Jurkat, Clone E6-1 (cell line): ENCODE results near the gene OR4K2. TPM values are rescaled to one million over a fixed set of nuclear protein-coding genes. Genes with fewer than 3 reads are reported as not detected.
A peak's percentile ranks its signal among the peaks of the same experiment; 100 is the strongest.
"Not testable (repeated sequence)": the region's sequence is repeated elsewhere in the genome, so short reads cannot be mapped to it uniquely, and the experiment has no call there.

Experiments
- DNase-seq: peaks from one replicate; pipeline ENCODE4 v3.0.0-alpha.2; 2011; ENCODE audit warnings: low read depth, low spot score
- H3K4me3 ChIP-seq: 2 replicates; pipeline ENCODE4 v1.5.1; 2011; ENCODE audit warnings: mild to moderate bottlenecking, low read length, control low read depth, moderate library complexity
- polyA plus RNA-seq: library from polyadenylated mRNA; unstranded; fragments of >200 nt; gene quantifications from one replicate; pipeline ENCODE4 v1.2.1, GENCODE V29; 2012; ENCODE audit warnings: missing spikeins; ENCODE audit not compliant: insufficient read length, insufficient read depth

The OR4K2 gene
- polyA plus RNA-seq: not detected

GRCh38 chr14:19874842-19875241, at the start of gene OR4K2:
Gene OR4K2 (plus strand): TSS chr14:19875142. CDS start chr14:19876268, 1,126 bp downstream.
- no peak within 1 kb of the TSS for H3K4me3 ChIP-seq
- DNase-seq: no peak

GRCh38 chr14:19827626-19828244, 47.2 kb upstream of the OR4K2 start:
- DNase-seq, H3K4me3 ChIP-seq: not testable (repeated sequence)

- H3K4me3 ChIP-seq: no peak overlapping the region
- DNase-seq: no peak
Measured at GRCh38 chr14:19828314-19828713, 46.6 kb upstream of the OR4K2 start.

- H3K4me3 ChIP-seq, DNase-seq: not testable (repeated sequence)
Measured at GRCh38 chr14:19834203-19834848, 40.6 kb upstream of the OR4K2 start.

GRCh38 chr14:19838433-19838832, 36.5 kb upstream of the OR4K2 start:
- no peak overlapping the region for H3K4me3 ChIP-seq
- no peak for DNase-seq

- no peak for DNase-seq
- H3K4me3 ChIP-seq: no peak overlapping the region
Measured at GRCh38 chr14:19851365-19851764, 23.6 kb upstream of the OR4K2 start.

- H3K4me3 ChIP-seq, DNase-seq: not testable (repeated sequence)
Measured at GRCh38 chr14:19866061-19866669, 8.8 kb upstream of the OR4K2 start.

- H3K4me3 ChIP-seq: no peak overlapping the region
- no peak for DNase-seq
Measured at GRCh38 chr14:19873178-19873577, 1.8 kb upstream of the OR4K2 start.

GRCh38 chr14:19878029-19878642, 3.2 kb downstream of the OR4K2 start:
- H3K4me3 ChIP-seq: no peak overlapping the region
- peak; percentile 25 for DNase-seq

- no peak for DNase-seq
- no peak overlapping the region for H3K4me3 ChIP-seq
Measured at GRCh38 chr14:19895282-19895681, 20.3 kb downstream of the OR4K2 start.

GRCh38 chr14:19900999-19901398, 26.1 kb downstream of the OR4K2 start:
- H3K4me3 ChIP-seq: no peak overlapping the region
- no peak for DNase-seq

- no peak for DNase-seq
- no peak overlapping the region for H3K4me3 ChIP-seq
Measured at GRCh38 chr14:19902409-19902808, 27.5 kb downstream of the OR4K2 start.

GRCh38 chr14:19906665-19907064, 31.7 kb downstream of the OR4K2 start:
- DNase-seq: no peak
- H3K4me3 ChIP-seq: no peak overlapping the region

GRCh38 chr14:19911114-19911513, 36.2 kb downstream of the OR4K2 start:
- no peak overlapping the region for H3K4me3 ChIP-seq
- DNase-seq: no peak

GRCh38 chr14:19917243-19917642, 42.3 kb downstream of the OR4K2 start:
- no peak overlapping the region for H3K4me3 ChIP-seq
- DNase-seq: no peak

- DNase-seq: no peak
- no peak overlapping the region for H3K4me3 ChIP-seq
Measured at GRCh38 chr14:19917955-19918518, 43.1 kb downstream of the OR4K2 start.

- H3K4me3 ChIP-seq: no peak overlapping the region
- DNase-seq: no peak
Measured at GRCh38 chr14:19918553-19919264, 43.8 kb downstream of the OR4K2 start.

GRCh38 chr14:19920021-19920657, 45.2 kb downstream of the OR4K2 start, which contains the start of gene OR4K5:
Gene OR4K5 (plus strand): TSS chr14:19920607. CDS start chr14:19920607, 0 bp downstream.
- H3K4me3 ChIP-seq: no peak within 1 kb of the TSS

GRCh38 chr14:19930617-19931016, 55.7 kb downstream of the OR4K2 start, which contains the start of gene OR4K1:
Gene OR4K1 (plus strand): TSS chr14:19930917. CDS start chr14:19935667, 4,750 bp downstream.
- no peak for DNase-seq
- no peak within 1 kb of the TSS for H3K4me3 ChIP-seq

More at GRCh38 chr14:19920021-19920657, 45.2 kb downstream of the OR4K2 start, which contains the start of gene OR4K5:
- DNase-seq: no peak
